ENCODE results near the gene HEXIM2. TPM values are rescaled to one million over a fixed set of nuclear protein-coding genes. Genes with fewer than 3 reads are reported as not detected.

The HEXIM2 gene
- total and polyA plus RNA-seq, 2 of the 4 experiments (the other 2 are of a cell fraction): 4.5 to 6.1 TPM

- TF ChIP-seq CTCF (conservative IDR thresholded peaks at IDR 0.05; ENCODE audit: low read depth, low read length): no peak
- TF ChIP-seq MAFK (IDR thresholded peaks at IDR 0.05; ENCODE audit: low read depth, low read length): no peak
- no peak for TF ChIP-seq RFX5 (IDR thresholded peaks at IDR 0.05; ENCODE audit: low read depth, low read length)
- TF ChIP-seq BHLHE40 (IDR thresholded peaks at IDR 0.05; ENCODE audit: low read depth, low read length): no peak
- TF ChIP-seq RCOR1 (IDR thresholded peaks at IDR 0.05; ENCODE audit: insufficient replicate concordance, low read length): no peak
- TF ChIP-seq MAZ (IDR thresholded peaks at IDR 0.05; ENCODE audit: borderline replicate concordance, low read depth, low read length): no peak; the same call in 1 of the 2 replicates
- no peak for TF ChIP-seq MXI1 (IDR thresholded peaks at IDR 0.05; ENCODE audit: borderline replicate concordance, low read depth, low read length)
- TF ChIP-seq CHD1 (IDR thresholded peaks at IDR 0.05; ENCODE audit: low read depth, low read length): no peak
- no peak for TF ChIP-seq POLR2A (IDR thresholded peaks at IDR 0.05; ENCODE audit: low read depth, low read length)
- no peak for TF ChIP-seq RAD21 (IDR thresholded peaks at IDR 0.05; ENCODE audit: low read length)
- TF ChIP-seq NFE2L2 (IDR thresholded peaks at IDR 0.05; ENCODE audit: low read depth, low read length): no peak
- H4K8ac ChIP-seq (ENCODE audit: low read depth in 2 of 2, low read length in 2 of 2): peak overlapping the region; percentile 86 to 93
- peak overlapping the region; percentile 95 for H2AFZ ChIP-seq (replicated peaks; ENCODE audit: low read length, poor library complexity)
- H3K14ac ChIP-seq (replicated peaks; ENCODE audit: low read depth, low read length): peak overlapping the region; percentile 85
- H3K27ac ChIP-seq (ENCODE audit: insufficient read depth, low read length): peak overlapping the region; percentile 98
- 28% methylated on average over 49 of the region's 71 CpGs; no CpG with 5 or more reads in 1 of the 2 experiments for WGBS, 2 experiments (ENCODE audit: extremely low coverage in 2 of 2, insufficient read length in 1 of 2)
- H2BK20ac ChIP-seq (ENCODE audit: low read depth, low read length): 0 out of 2 replicates have a peak overlapping the region, but pooled peaks have one; percentile 16
- H3K56ac ChIP-seq (ENCODE audit: extremely low read depth, insufficient read depth, low read length): peak overlapping the region; percentile 74; the same call in 1 of the 2 replicates
- ATAC-seq (ENCODE audit: low read depth) (peak; percentile 19), DNase-seq (no peak)
- peaks cover 14% of the 10 kb centered on the region for H3K9me1 ChIP-seq (ENCODE audit: insufficient read depth, low read length)
- peak overlapping the region; percentile 22 for H3K4me3 ChIP-seq (ENCODE audit: insufficient read depth, low read depth, low read length)
- ChIA-PET CTCF (interaction anchor here (1.0 to 2.1 kb wide), 3 partner anchors 9 to 54 kb away, joined by 3 to 10 read pairs (median 7); partner anchors contain the start of gene ACBD4), POLR2A (ENCODE audit: unreplicated experiment) (interaction anchor here (0.6 kb wide), 1 partner anchor 231 kb away, joined by 3 read pairs; no protein-coding TSS in a partner anchor)
- peak overlapping the region; percentile 67 for H3K4me2 ChIP-seq (ENCODE audit: low read depth, low read length)
- H2AK5ac ChIP-seq (ENCODE audit: low read depth, low read length): peak overlapping the region; percentile 96
- H4K20me1 ChIP-seq (ENCODE audit: insufficient read depth, low read length): peaks cover 11% of the 10 kb centered on the region
- peak overlapping the region; percentile 98 for H2AK9ac ChIP-seq (replicated peaks; ENCODE audit: low read depth, low read length, poor library complexity)
- intact Hi-C loops (cut with micrococcal nuclease): no loop called here
- peak overlapping the region; percentile 90 for H4K5ac ChIP-seq (ENCODE audit: low read depth, low read length)
- no peak overlapping the region for H2BK15ac ChIP-seq (ENCODE audit: low read depth, low read length)
- H2BK5ac ChIP-seq (ENCODE audit: low read depth, low read length, poor library complexity, severe bottlenecking): peak overlapping the region; percentile 90
- no TSS peak for BruUV-seq (replicated peaks)
- H3K9ac ChIP-seq (ENCODE audit: low read depth, low read length): peak overlapping the region; percentile 69
- no peaks in the 10 kb centered on the region for H3K27me3 ChIP-seq (ENCODE audit: control insufficient read depth, insufficient read depth, low read length)
- in situ Hi-C loops (cut with MboI; ENCODE audit: low sequenced_read_pairs): no loop called here
- no peaks in the 10 kb centered on the region for H3K36me3 ChIP-seq (ENCODE audit: control insufficient read depth, insufficient read depth, low read length)
- peaks cover 0 to 29% of the 10 kb centered on the region in 2 experiments; a peak in 2 of 4 replicates for H3K79me1 ChIP-seq (ENCODE audit: low read depth in 1 of 2, low read length in 2 of 2)
- peak overlapping the region; percentile 97 for H3K4ac ChIP-seq (ENCODE audit: low read depth, low read length)
- H3K9me3 ChIP-seq (ENCODE audit: control insufficient read depth, insufficient read depth, low read length): no peaks in the 10 kb centered on the region
- H3K23ac ChIP-seq (ENCODE audit: low read depth, low read length): peak overlapping the region; percentile 72; the same call in 1 of the 2 replicates
- H4K91ac ChIP-seq (ENCODE audit: insufficient read depth, low read depth, low read length): peak overlapping the region; percentile 85
- dilution Hi-C loops (cut with HindIII; ENCODE audit: low sequenced_read_pairs, unreplicated experiment): no loop called here
- peaks cover 14% of the 10 kb centered on the region for H3K4me1 ChIP-seq (ENCODE audit: control insufficient read depth, insufficient read depth, low read length)
- peak overlapping the region; percentile 79 for H2BK120ac ChIP-seq (ENCODE audit: low read depth, low read length)
- H3K18ac ChIP-seq (ENCODE audit: low read depth, low read length): peak overlapping the region; percentile 52; the same call in 1 of the 2 replicates
These were observed 17.3 kb upstream of the HEXIM2 start for GRCh38 chr17:45144199-45145034.

Data from IMR-90 (cell line).